AG20443 (cell line): ENCODE measurements around the gene C16orf78.

Source experiments
- DNase-seq: peaks from one replicate; pipeline ENCODE4 v3.0.0; 2012; ENCODE audit warnings: low spot score, mixed read lengths

Gene C16orf78

DNA sequence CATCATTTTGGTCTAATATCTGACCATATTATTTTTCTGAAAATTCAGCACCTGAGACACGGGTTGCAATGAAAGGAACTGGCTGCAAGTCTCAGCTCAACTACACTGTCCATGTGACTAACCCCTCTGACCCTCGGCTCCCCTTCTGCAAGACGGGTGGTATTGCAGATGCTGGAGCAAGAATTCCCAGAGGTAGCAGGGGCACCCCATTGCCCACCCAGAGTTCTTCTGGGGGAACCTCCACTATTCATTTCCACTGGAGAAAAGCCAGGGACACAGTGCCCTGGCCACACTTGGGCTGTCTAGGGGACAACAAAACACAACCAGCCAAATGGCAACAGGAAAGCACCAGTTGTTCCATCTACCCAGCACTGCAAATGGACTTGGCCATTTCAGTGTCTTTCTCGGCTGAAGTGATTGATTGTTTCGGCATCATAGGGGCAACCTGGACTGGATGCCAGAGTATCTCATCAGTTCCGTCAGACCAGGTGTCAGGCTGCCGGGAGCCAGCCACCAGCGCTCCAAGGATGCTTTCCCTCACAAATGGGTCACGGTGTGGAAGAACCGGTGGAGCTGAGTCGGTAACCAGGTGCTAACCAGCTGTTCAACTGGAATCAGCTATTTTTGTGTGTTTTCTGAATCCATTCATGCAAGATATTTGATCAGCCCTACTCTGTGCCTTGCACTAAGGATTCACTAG, 58.1 kb downstream of the C16orf78 start:
- no peak for DNase-seq

- no peak for DNase-seq
Observed at GRCh38 chr16:49434733-49435132, 61.1 kb downstream of the C16orf78 start.

- no peak for DNase-seq
Observed at GRCh38 chr16:49436181-49436580, 62.6 kb downstream of the C16orf78 start.

DNA sequence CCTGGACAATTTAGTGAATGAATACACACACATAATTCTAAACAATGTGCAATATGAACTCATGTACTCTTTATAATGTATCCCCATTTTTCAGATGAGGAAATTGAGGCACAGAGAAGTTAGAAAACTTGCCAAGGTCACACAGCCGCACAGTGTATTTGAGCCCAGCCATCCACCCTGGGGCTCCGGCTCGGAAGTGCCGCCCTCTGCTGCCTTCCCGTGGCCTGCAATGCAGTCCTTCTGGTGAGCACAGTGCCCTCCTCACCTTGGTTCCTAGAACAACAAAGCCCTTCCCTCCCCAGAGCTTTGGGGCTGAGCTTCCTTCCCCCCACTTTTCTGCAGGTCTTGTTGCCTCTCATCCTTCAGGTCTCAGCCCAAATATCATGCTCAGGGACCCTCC, 63.7 kb downstream of the C16orf78 start:
- DNase-seq, result no peak

GRCh38 chr16:49439050-49439449, 65.4 kb downstream of the C16orf78 start:
- DNase-seq, result no peak

DNA sequence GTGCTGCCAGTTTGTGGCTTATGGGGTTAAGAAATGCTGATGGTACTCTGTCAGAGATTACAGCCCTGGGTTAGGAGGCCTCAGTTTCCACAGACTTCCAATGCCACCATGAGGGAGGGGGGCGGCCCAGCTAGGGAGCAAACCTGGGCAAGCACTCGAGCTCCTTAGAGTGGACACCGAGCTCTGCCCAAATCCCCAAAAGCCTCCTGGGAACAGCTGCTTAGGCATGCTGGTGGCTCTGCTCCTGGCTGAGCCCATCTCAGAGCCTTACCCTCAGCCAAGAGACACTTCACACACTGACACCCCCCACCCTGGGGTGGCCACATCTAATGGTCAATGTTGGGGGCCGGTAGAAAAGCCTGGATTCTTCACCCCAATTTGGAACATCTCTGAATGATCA, 66.1 kb downstream of the C16orf78 start:
- no peak for DNase-seq

DNA sequence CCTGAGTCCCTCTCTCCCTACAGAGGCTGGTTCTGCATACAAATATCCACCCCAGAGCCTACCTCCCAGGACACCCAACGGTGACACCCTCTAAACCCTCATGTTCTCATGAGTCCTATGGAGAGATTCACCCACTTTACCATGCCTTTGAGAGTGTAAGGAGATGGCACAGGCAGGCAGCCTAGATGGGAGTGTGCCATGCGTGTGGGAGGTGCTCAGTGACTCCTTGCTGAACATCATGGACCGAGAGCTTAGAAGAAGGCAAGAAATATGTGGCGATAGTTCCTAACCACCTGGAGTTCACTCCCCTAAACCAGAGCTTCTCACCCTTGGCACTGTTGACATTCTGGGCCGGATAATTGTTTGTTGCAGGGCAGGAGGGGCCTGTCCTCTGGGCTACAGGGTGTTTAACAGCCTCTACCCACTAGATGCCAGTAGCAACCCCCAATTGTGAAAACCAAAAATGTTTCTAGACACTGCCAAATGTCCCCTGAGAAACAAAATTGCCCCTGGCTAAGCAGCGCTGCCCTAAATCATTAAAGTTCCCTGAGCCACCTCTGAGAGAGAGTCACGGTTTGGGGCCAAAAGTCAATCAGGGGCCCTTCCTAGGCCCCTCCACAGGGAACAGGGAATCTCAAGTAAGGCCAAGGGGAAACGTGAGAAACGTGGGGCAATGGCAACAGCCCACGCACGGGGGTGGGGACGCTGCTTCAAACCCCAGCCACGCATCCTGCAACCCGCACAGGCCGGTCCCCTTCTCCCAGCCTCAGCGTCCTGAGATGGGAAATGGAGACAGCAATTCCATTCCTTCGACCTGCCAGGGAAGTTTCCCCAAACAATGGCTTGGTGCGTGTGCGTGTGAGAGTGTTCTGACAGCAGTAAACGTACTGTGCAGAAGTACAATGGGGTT, 66.8 kb downstream of the C16orf78 start:
- no peak for DNase-seq

DNA sequence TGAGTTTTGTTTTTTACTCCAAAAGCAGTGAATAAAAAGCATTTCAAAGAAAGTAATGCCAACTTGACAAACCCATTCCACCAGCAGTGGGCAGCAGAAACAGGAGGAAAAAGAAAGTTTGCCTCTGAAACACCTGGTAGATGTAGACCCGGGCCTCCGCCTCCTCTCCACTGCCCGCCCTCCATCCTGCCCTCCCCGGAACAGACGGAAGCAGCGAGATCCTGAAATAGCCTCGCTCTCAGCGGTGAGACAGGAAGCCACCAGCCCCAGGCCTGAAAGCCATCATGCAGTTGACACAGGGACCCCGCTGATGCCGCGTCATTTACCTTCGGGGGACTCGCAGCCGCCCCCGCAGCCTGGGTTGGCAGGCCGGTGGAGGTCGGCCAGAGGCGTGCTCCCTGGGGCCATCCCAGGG, 67.8 kb downstream of the C16orf78 start:
- DNase-seq, result no peak

GRCh38 chr16:49442805-49443204, 69.2 kb downstream of the C16orf78 start:
- no peak for DNase-seq

GRCh38 chr16:49443576-49443975, 70.0 kb downstream of the C16orf78 start:
- DNase-seq, result no peak

GRCh38 chr16:49446805-49447204, 73.2 kb downstream of the C16orf78 start:
- no peak for DNase-seq
